A673 (cell line): ENCODE data around the gene VTN. TPM values are rescaled to one million over a fixed set of nuclear protein-coding genes. Genes with fewer than 3 reads are reported as not detected.

Source experiments
- BruUV-seq: library from RNA; stranded (reverse); fragments of 400-500 nt; replicated peaks from 2 replicates; lab custom pipeline; 2021; lab: Mats Ljungman, UMichigan
- CTCF ChIA-PET: fragments of 300-600 bp; sonication (Branson Sonifier 250); formaldehyde crosslinking; loops from one replicate; lab custom pipeline; 2022; ENCODE audit warnings: antibody characterized with exemption; lab: Charles Lee
- POLR2A ChIA-PET: fragments of 300-600 bp; sonication (Branson Sonifier 250); formaldehyde crosslinking; loops from one replicate; lab custom pipeline; 2022; ENCODE audit warnings: antibody characterized with exemption; ENCODE audit not compliant: low non-redundant PET; lab: Charles Lee
- DNase-seq: peaks from one replicate; pipeline ENCODE4 v3.0.0-alpha.2; 2015; ENCODE audit warnings: low spot score
- H3K27ac ChIP-seq: fragments of 200-600 bp; sonication (generic); 2 replicates; pipeline ENCODE4 v1.5.1; 2016; ENCODE audit warnings: mixed run types, low read depth, mild to moderate bottlenecking, mixed read lengths, antibody characterized with exemption, low read length; ENCODE audit not compliant: poor library complexity, severe bottlenecking
- H3K27me3 ChIP-seq: fragments of 200-600 bp; sonication (generic); replicated peaks from 2 replicates; pipeline ENCODE4 v1.6.1; 2017; ENCODE audit warnings: mixed run types, low read depth, mild to moderate bottlenecking, mixed read lengths, antibody characterized with exemption, low read length; ENCODE audit not compliant: insufficient read depth, poor library complexity
- H3K36me3 ChIP-seq: fragments of 200-600 bp; sonication (generic); 2 replicates; pipeline ENCODE4 v1.6.1; 2016; ENCODE audit warnings: mixed run types, mild to moderate bottlenecking, mixed read lengths, antibody characterized with exemption, low read length; ENCODE audit not compliant: insufficient read depth, poor library complexity, severe bottlenecking
- H3K4me1 ChIP-seq: fragments of 200-600 bp; sonication (generic); 2 replicates; pipeline ENCODE4 v1.6.1; 2017; ENCODE audit warnings: mixed run types, mild to moderate bottlenecking, mixed read lengths, antibody characterized with exemption, low read length; ENCODE audit not compliant: insufficient read depth, poor library complexity, severe bottlenecking
- H3K4me3 ChIP-seq: fragments of 200-600 bp; sonication (generic); 2 replicates; pipeline ENCODE4 v1.5.1; 2016; ENCODE audit warnings: low read depth, mixed run types, mild to moderate bottlenecking, mixed read lengths, low read length; ENCODE audit not compliant: poor library complexity, severe bottlenecking
- H3K9me3 ChIP-seq: fragments of 200-600 bp; sonication (generic); 2 replicates; pipeline ENCODE4 v1.6.1; 2016; ENCODE audit warnings: mixed run types, low read depth, mild to moderate bottlenecking, mixed read lengths, antibody characterized with exemption, low read length; ENCODE audit not compliant: poor library complexity, severe bottlenecking
- EZH2 ChIP-seq: fragments of 200-600 bp; sonication (generic); IDR thresholded peaks from 2 replicates; pipeline ENCODE4 v1.6.1; 2017; ENCODE audit warnings: borderline replicate concordance, low read depth, mild to moderate bottlenecking, mixed read lengths, antibody characterized with exemption, low read length; ENCODE audit not compliant: poor library complexity, severe bottlenecking
- intact Hi-C: fragments of 100-400 bp; cut with micrococcal nuclease; formaldehyde crosslinking; loops from one replicate; pipeline ENCODE4 v1.10.0; 2022; ENCODE audit not compliant: unreplicated experiment
- total RNA-seq: library from RNA; stranded (reverse); gene quantifications from 2 replicates; pipeline ENCODE4 v1.2.3, GENCODE V29; 2021
- TF ChIP-seq, protein P1 (sequence below): fragments of 300-800, 200-600 bp; sonication (generic); conservative IDR thresholded peaks from 2 replicates; pipeline ENCODE4 v1.5.1; 2017; ENCODE audit warnings: low read depth, mild to moderate bottlenecking, antibody characterized with exemption, low read length, moderate library complexity, mixed read lengths

The VTN gene
- total RNA-seq, 1 experiment from 2014 or later, result 0.26 TPM

DNA sequence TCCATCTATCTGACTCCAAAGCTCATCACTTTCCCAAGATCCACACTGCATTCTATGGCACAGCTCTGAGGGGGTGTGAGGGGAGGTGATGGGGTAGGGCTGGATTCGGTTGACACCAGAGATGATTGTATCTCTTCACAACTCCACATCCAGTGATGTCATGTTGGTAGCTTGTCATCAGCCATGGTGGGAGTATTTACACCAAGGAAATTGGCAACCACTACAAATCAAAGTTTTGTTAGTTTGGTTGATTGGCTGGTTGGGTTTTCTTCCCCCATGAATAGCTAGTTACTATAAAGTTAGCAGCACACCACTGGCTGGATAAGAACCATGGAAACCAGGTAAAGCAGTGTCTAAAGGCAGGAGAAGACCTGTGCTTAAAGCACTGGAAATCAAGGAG lies 20.9 kb upstream of the VTN start:
- Histone ChIP-seq H3K27ac (no peak overlapping the region), H3K27me3 (no peaks in the 10 kb centered on the region), H3K4me3 (no peak overlapping the region), H3K9me3 (no peaks in the 10 kb centered on the region), H3K36me3 (peaks cover 35% of the 10 kb centered on the region), H3K4me1 (no peaks in the 10 kb centered on the region)
- CTCF ChIA-PET, result no interaction called here
- no TSS peak for BruUV-seq
- TF ChIP-seq, protein P1, sequence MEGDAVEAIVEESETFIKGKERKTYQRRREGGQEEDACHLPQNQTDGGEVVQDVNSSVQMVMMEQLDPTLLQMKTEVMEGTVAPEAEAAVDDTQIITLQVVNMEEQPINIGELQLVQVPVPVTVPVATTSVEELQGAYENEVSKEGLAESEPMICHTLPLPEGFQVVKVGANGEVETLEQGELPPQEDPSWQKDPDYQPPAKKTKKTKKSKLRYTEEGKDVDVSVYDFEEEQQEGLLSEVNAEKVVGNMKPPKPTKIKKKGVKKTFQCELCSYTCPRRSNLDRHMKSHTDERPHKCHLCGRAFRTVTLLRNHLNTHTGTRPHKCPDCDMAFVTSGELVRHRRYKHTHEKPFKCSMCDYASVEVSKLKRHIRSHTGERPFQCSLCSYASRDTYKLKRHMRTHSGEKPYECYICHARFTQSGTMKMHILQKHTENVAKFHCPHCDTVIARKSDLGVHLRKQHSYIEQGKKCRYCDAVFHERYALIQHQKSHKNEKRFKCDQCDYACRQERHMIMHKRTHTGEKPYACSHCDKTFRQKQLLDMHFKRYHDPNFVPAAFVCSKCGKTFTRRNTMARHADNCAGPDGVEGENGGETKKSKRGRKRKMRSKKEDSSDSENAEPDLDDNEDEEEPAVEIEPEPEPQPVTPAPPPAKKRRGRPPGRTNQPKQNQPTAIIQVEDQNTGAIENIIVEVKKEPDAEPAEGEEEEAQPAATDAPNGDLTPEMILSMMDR, result no peak
- TF ChIP-seq EZH2, result no peak
- POLR2A ChIA-PET, result no interaction called here
- intact Hi-C loops, result no loop called here
- DNase-seq, result no peak

DNA sequence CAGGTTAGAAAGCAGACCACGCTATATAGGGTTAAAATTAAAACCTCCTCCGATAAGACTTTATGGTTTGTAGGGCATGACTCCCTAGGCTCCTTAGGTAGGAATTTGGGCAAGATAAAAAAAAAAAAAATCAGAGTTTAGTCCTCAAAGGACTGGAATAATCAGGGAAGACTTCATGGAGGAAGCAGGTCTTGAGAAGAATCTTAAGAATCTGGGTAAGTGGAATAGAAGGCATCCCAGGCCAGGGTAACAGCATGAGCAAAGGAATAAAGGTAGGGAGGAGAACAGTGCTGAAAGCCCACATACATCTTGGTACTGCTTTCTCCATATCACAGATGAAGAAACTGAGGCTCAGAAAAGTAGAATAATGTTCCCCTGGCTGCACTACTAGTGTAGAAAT lies 20.5 kb upstream of the VTN start:
- CTCF ChIA-PET, result no interaction called here
- no peak for DNase-seq
- no peak overlapping the region for H3K4me3 ChIP-seq
- POLR2A ChIA-PET, result no interaction called here
- no peaks in the 10 kb centered on the region for H3K9me3 ChIP-seq
- H3K36me3 ChIP-seq, result peaks cover 33% of the 10 kb centered on the region
- intact Hi-C loops, result no loop called here
- H3K27ac ChIP-seq, result no peak overlapping the region
- BruUV-seq, result TSS peak; percentile 17
- H3K4me1 ChIP-seq, result no peaks in the 10 kb centered on the region
- H3K27me3 ChIP-seq, result no peaks in the 10 kb centered on the region
- TF ChIP-seq, protein P1, result no peak
- no peak for TF ChIP-seq EZH2

DNA sequence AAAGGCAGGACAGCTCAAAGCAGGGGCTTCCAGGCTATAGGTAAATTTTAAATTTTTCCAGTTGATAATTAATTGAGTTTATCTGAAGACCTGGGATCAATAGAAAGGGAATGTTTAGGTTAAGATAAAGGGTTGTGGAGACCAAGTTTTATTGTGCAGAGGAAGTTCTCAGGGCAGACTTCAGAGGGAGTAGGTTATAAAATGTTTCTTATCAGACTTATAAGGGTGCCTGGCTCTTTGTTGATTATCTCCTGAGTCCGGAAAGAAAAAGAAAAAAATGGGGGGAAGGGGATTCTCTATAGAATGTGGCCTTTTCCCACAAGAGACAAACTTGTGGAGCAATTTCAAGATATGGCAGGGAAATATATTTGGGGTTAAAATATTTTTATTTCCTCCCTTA lies 20.0 kb upstream of the VTN start:
- DNase-seq, result no peak
- Histone ChIP-seq H3K4me3 (no peak overlapping the region), H3K4me1 (no peaks in the 10 kb centered on the region), H3K27ac (no peak overlapping the region), H3K9me3 (no peaks in the 10 kb centered on the region), H3K36me3 (peaks cover 33% of the 10 kb centered on the region), H3K27me3 (no peaks in the 10 kb centered on the region)
- ChIA-PET POLR2A (no interaction called here), CTCF (no interaction called here)
- intact Hi-C loops, result no loop called here
- no peak for TF ChIP-seq EZH2
- TF ChIP-seq, protein P1, result no peak
- no TSS peak for BruUV-seq
